Glomerular visceral epithelial cell (primary cell): Measurements from ENCODE around the gene VAV1.
A peak's percentile ranks its signal among the peaks of the same experiment; 100 is the strongest.
"Not testable (repeated sequence)": the region's sequence is repeated elsewhere in the genome, so short reads cannot be mapped to it uniquely, and the experiment has no call there.

Experiments
- DNase-seq: peaks from one replicate; pipeline ENCODE4 v3.0.0-alpha.2; 2016; ENCODE audit errors: extremely low spot score

The VAV1 gene

GRCh38 chr19:6754653-6755463 lies 17.6 kb upstream of the VAV1 start:
- DNase-seq = no peak

GRCh38 chr19:6760606-6761005 lies 11.9 kb upstream of the VAV1 start:
- DNase-seq = no peak

DNA sequence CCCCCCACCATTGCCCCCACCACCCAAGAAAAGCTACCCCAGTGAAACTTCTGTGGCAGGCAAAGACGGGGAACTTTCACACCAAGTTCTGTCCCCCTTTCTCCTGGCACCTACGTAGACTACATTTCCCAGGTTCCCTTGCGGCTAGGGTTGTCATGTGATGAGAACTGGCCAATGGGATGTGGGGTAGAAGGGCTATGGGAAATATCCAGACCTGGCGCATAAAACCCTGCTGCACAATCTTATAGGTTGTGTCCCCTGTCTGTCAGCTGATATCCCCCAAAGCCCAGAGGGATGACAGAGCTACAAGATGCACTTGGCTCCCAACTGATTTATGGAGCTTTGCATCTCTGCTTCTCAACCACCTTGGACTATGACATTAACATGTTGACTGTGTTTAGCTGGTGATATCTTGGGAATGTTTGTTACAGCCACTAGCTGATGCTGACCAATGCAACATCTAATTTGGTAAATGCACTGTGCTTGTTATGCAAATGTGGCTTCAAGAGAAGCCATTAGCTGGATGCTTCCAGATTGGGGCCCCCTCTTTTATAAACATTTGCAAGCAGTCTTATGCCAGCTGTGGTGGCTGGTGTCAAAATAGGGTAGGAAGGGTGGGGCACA lies 11.3 kb upstream of the VAV1 start:
- DNase-seq = no peak

DNA sequence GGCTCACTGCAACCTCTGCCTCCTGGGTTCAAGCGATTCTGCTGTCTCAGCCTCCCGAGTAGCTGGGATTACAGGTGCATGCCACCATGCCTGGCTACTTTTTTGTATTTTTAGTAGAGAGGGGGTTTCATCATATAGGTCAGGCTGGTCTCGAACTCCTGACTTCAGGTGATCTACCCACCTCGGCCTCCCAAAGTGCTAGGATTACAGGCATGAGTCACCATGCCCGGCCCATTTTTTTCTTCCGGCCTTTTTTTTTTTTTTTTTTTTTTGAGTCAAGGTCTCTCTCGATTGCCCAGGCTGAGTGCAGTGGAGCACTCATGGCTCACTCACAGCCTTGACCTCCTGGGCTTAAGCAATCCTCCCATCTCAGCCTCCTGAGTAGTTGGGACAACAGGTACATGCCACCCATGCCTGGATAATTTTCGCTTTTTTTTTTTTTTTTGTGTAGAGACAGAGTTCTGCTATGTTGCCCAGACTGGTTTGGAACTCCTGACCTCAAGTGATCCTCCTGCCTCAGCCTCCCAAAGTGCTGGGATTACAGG lies 10.2 kb upstream of the VAV1 start:
- not testable (repeated sequence) for DNase-seq

DNA sequence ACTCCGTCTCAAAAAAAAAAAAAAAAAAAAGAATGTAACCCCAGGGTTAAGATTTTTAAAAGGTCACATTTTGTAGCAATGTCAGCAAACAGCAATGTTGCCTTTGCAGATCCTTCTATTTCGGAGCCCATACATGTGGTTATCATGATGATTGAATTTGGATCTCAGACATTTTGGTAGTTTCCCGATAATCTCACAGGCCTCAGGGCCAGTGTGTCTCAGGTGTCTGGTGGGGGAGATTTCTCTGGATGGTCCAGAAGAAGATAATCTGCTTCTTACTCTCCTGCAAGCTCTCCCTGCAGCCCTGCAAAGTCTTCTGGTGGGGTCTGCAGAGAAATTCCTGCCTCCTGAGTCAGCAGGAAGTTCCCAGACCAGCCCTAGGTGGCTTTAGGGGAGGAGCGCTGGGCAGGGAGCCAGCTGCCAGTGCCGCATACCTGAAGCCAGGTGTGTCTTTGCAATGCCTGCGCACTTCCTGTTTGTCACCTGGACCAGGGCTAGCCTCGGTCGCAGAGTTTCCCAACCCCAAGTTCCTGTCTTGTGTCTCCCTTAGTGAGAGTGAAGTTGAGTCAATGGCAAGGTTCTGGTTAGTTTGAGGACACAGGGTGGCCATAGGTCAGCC lies 6.7 kb upstream of the VAV1 start:
- peak; percentile 82 for DNase-seq

DNA sequence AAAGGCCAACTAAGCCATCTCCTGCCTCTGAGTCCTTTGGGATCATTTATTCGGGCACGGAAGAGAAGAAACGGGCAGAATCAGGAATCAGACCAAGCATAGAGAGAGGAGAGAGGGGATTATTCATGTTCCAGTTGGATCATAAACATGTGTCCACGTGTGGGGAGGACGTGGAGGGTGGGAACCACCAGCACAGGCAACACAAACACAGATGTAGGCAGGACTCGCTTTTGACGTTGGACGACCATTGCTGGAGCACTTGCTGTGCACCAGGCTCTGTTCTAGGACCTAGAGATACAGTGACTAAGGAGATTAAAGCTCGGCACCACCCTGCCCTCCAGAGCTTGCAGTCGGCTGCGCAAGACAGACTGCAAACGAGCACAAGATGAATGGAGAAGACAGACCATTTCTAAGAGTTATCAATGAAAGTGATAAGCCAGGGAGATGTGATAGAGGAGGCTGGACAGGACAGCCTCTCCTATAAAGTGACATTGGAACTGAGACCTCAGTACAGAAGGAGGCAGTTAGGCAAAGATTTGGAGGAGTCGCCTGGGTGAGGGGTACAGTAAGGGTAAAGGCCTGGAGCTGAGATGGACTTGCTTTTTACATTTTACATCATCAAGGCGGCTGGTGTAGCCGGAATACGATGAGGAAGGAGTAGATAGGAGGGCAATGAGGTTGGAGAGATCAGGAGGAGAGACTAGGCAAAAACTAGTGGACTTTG lies 6.0 kb upstream of the VAV1 start:
- no peak for DNase-seq

- no peak for DNase-seq
Measured at GRCh38 chr19:6767081-6767356, 5.5 kb upstream of the VAV1 start.

GRCh38 chr19:6767357-6768235 lies 4.9 kb upstream of the VAV1 start, which contains the start of gene SH2D3A:
Gene SH2D3A (minus strand): TSS chr19:6767435. CDS start chr19:6763748, 3,687 bp downstream.
- peak; percentile 85 for DNase-seq

DNA sequence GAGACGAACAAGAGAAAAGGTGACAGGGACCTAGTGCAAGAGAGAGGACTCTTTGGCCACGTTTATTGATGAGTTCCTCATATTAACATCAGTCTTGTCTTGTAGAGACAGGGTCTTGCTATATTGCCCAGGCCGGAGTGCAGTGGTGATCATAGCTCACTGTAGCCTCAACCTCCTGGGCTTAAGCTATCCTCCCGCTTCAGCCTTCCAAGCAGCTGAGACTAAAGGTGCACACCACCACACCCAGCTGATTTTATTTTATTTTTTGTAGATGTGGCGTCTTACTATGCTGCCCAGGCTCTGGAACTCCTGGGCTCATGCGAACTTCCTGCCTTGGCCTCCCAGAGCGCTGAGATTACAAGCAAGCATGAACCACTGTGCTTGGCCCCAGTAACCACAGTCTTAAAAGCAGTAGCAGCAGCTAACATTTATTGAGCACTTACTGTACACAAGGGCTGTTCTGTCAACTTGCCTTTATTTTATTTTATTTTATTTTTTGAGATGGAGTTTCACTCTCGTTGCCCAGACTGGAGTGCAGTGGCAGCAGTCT lies 4.2 kb upstream of the VAV1 start:
- DNase-seq = no peak

DNA sequence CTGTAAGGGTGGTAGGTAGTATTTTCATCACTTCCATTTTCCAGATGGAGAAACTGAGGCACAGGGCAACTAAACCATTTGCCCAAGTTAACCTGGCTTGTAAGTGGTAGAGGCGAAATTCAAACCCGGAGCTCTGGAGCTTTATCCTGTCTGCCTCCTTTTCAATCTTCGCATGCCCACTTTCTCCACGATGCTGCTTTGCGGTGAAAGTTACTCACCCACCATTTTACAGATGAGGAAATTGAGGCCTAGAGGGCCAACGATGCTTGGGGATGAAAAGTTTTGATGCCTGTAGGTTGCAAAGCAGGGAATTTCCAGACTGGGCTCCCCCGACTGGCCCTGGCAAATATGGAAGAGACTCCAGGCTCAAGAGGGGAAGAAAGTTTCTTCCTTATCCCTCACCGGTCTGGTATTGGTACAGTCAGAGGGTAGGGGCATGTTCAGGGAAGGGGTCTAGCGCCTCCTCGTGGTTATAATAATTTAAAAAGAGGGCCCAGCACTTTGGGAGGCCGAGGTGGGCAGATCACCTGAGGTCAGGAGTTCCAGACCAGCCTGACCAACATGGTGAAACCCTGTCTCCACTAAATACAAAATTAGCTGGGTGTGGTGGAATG lies 3.4 kb upstream of the VAV1 start:
- DNase-seq = peak; percentile 48

GRCh38 chr19:6771648-6772027 lies 870 bp upstream of the VAV1 start:
- DNase-seq = not testable (repeated sequence)

- no peak for DNase-seq
Measured at GRCh38 chr19:6772866-6773322, 386 bp downstream of the VAV1 start.

- no peak for DNase-seq
Measured at GRCh38 chr19:6773323-6773931, 919 bp downstream of the VAV1 start.

- peak; percentile 45 for DNase-seq
Measured at GRCh38 chr19:6774821-6775707, 2.6 kb downstream of the VAV1 start.

- not testable (repeated sequence) for DNase-seq
Measured at GRCh38 chr19:6776045-6776444, 3.5 kb downstream of the VAV1 start.

GRCh38 chr19:6776999-6777398 lies 4.5 kb downstream of the VAV1 start:
- no peak for DNase-seq

DNA sequence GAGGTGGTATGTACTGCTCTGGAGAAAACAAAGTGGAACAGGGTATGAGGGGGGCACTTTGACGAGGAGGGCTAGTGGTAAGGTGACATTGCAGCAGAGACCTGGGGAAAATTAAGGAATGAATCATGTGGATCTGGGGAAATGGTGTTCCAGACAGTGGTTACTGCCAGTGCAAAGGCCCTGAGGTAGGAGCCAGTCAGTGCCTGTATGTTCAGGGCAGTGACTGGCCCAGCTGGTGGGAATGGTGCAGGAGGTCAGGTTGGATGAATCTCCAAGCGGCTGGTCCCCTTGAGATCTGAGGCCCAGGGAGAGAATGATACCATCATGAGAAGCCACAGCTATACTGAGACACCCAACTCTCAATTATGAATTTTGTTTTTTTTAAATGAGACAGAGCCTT lies 4.9 kb downstream of the VAV1 start:
- no peak for DNase-seq

- no peak for DNase-seq
Measured at GRCh38 chr19:6778386-6778785, 5.9 kb downstream of the VAV1 start.

DNA sequence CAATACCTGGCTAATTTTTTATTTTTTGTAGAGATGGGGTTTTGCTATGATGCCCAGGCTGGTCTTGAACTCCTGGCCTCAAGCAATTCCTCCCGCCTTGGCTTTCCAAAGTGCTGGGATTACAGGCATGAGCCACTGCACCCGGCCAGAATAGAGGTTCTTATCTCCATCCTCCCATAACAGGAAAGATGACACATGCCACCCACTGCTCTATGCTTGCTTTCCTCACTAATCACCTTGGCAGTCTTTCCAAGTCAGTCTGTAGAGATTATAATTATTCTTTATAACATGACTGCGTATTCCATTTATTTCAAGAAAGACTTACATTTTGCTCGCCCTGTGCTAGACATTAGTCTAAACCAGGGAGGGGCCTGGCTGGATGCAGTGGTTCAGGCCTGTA lies 6.7 kb downstream of the VAV1 start:
- DNase-seq = no peak
